A673 (cell line): ENCODE data around the gene YBX1.

Source experiments
- CTCF ChIP-seq: fragments of 300-800, 200-600 bp; sonication (generic); conservative IDR thresholded peaks from 2 replicates; pipeline ENCODE4 v1.5.1; 2017; ENCODE audit warnings: low read depth, mild to moderate bottlenecking, antibody characterized with exemption, low read length, moderate library complexity, mixed read lengths
- EZH2 ChIP-seq: fragments of 200-600 bp; sonication (generic); IDR thresholded peaks from 2 replicates; pipeline ENCODE4 v1.6.1; 2017; ENCODE audit warnings: borderline replicate concordance, low read depth, mild to moderate bottlenecking, mixed read lengths, antibody characterized with exemption, low read length; ENCODE audit not compliant: poor library complexity, severe bottlenecking

DNA sequence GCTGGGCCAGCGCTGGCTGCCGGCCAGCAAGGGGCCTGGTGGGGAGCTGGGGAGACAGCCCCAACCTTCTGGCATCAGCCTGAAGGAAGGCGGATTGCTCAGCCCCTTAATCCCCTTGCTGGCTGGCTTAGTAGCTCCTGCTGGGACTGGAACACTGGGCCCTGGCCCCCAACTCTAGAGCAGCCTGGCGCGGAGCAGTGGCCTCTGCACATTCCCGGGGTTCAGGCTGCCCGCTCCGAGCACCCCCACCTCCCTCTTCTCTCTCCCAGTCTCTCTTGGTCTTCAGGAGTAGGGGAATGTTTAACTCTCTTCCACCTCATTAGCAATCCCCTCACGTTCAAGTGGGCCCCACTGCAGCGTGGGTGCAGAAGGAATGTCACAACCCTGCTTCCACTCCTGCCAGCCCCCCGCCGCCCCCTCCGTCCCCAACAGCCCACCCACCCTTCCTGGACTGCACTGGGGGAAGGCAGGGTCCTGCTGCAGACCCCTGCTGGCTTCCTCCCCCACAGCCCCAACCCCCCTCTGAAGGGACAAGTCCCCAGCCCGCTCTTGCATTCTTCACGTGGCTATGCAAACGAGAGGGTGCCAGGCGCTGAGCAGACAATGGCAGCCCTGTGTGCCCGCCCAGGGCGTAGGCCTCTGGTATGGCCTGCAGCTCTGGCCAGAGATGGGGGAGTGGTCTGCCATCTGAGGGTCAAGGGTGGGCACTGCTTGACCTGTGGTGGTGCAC lies 58.8 kb downstream of the YBX1 start:
- TF ChIP-seq CTCF (no peak), EZH2 (no peak)
